DMS 273 (cell line): ENCODE results near the gene ZDHHC14.
"Not testable (repeated sequence)": the region's sequence is repeated elsewhere in the genome, so short reads cannot be mapped to it uniquely, and the experiment has no call there.

Experiments used
- DNase-seq: peaks from one replicate; lab custom pipeline; 2025; ENCODE audit not compliant: unreplicated experiment; lab: John Stamatoyannopoulos, UW

The ZDHHC14 gene

GRCh38 chr6:157548635-157549467 is 167.9 kb downstream of the ZDHHC14 start:
- no peak for DNase-seq

GRCh38 chr6:157549468-157549745 is 168.4 kb downstream of the ZDHHC14 start:
- DNase-seq, result no peak

GRCh38 chr6:157550114-157550989 is 169.4 kb downstream of the ZDHHC14 start:
- DNase-seq, result no peak

GRCh38 chr6:157551041-157551832 is 170.2 kb downstream of the ZDHHC14 start:
- no peak for DNase-seq

GRCh38 chr6:157552081-157552747 is 171.2 kb downstream of the ZDHHC14 start:
- no peak for DNase-seq

- DNase-seq, result no peak
These were observed 172.0 kb downstream of the ZDHHC14 start for GRCh38 chr6:157552820-157553485.

GRCh38 chr6:157554747-157555146 is 173.8 kb downstream of the ZDHHC14 start:
- DNase-seq, result no peak

GRCh38 chr6:157555455-157556143 is 174.6 kb downstream of the ZDHHC14 start:
- DNase-seq, result no peak

- DNase-seq, result no peak
These were observed 175.2 kb downstream of the ZDHHC14 start for GRCh38 chr6:157556144-157556645.

GRCh38 chr6:157556671-157557430 is 175.9 kb downstream of the ZDHHC14 start:
- no peak for DNase-seq

- DNase-seq, result no peak
These were observed 176.6 kb downstream of the ZDHHC14 start for GRCh38 chr6:157557559-157557958.

GRCh38 chr6:157558049-157558448 is 177.1 kb downstream of the ZDHHC14 start:
- DNase-seq, result no peak

- DNase-seq, result no peak
These were observed 177.7 kb downstream of the ZDHHC14 start for GRCh38 chr6:157558487-157559200.

- no peak for DNase-seq
These were observed 178.3 kb downstream of the ZDHHC14 start for GRCh38 chr6:157559201-157559756.

- DNase-seq, result not testable (repeated sequence)
These were observed 179.1 kb downstream of the ZDHHC14 start for GRCh38 chr6:157560063-157560462.

- no peak for DNase-seq
These were observed 179.9 kb downstream of the ZDHHC14 start for GRCh38 chr6:157560691-157561413.

GRCh38 chr6:157561414-157561790 is 180.4 kb downstream of the ZDHHC14 start:
- DNase-seq, result no peak
